ENCODE data around the gene PLD3. TPM values are rescaled to one million over a fixed set of nuclear protein-coding genes. Genes with fewer than 3 reads are reported as not detected.

Gene PLD3
- total and polyA plus RNA-seq, 2 experiments from 2014 or later = 181 to 490 TPM

DNA sequence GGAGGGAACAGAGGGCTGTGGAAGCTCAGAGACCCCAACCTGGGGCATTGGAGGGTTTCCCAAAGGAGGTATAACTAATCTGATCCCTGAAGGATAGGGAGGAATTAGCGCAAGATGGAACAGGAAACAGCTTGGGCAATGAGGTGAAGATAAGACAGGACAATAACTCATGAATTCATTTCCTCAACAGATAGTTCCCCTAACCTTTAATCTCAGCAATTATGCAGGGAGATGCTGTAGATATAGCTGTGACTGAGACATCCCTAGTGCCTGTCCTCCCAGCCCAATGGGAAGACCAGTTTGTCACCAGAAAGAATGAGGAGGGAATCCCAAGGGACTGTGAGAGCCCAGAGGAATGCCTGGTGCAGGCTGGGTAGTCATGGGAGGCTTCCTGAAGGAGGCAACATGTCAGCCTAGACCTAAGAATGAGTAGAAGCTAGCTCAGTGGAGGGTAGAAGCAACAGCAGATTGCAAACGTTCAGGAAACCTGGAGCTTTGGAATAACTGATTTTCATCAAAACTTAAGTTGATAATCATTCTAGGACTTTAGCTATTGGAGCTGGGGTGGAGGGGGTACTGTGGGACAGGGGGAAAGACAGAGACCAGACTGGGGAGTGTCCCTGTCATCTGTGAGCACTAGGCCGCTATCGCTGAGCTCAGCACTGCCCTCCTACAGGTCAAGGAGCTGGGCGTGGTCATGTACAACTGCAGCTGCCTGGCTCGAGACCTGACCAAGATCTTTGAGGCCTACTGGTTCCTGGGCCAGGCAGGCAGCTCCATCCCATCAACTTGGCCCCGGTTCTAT is 22.7 kb downstream of the PLD3 start:
- ATAC-seq (no peak), DNase-seq (ENCODE audit: low spot score) (no peak)
- Histone ChIP-seq H3F3A (replicated peaks; ENCODE audit: low read depth) (no peaks in the 10 kb centered on the region), H3K79me2 (replicated peaks; ENCODE audit: insufficient read depth) (peaks cover 7% of the 10 kb centered on the region; the same call in 1 of the 2 replicates), H3K27ac (ENCODE audit: low read depth) (no peak overlapping the region), H3K4me1 (ENCODE audit: insufficient read depth) (peaks cover 13% of the 10 kb centered on the region), H3K27me3 (ENCODE audit: insufficient read depth) (no peaks in the 10 kb centered on the region), H3K4me3 (no peak overlapping the region), H3K36me3 (ENCODE audit: insufficient read depth) (peaks cover 7% of the 10 kb centered on the region; the same call in 1 of the 2 replicates), H2AFZ (no peak overlapping the region), H4K20me1 (replicated peaks; ENCODE audit: insufficient read depth) (peaks cover 6% of the 10 kb centered on the region; the same call in 1 of the 2 replicates), H3K4me2 (no peak overlapping the region), H3K9me2 (ENCODE audit: insufficient read depth) (no peaks in the 10 kb centered on the region)
- Mint-ChIP-seq H3K27me3 (ENCODE audit: insufficient read depth, low read depth, poor library complexity) (peaks cover 10% of the 10 kb centered on the region), H3K9me3 (no peaks in the 10 kb centered on the region), H3K4me3 (no peak overlapping the region), H3K27ac (no peak overlapping the region), H3K4me1 (peaks cover 10% of the 10 kb centered on the region), H3K36me3 (ENCODE audit: low read depth) (peaks cover 71% of the 10 kb centered on the region)
- TF ChIP-seq EZH2phosphoT487 (IDR thresholded peaks at IDR 0.05; ENCODE audit: unreplicated experiment) (no peak), ZNF462 (CRISPR knock-in tag; IDR thresholded peaks at IDR 0.05) (no peak), EZH2 (IDR thresholded peaks at IDR 0.05; ENCODE audit: low read depth, unreplicated experiment) (no peak), ZNF331 (CRISPR knock-in tag; IDR thresholded peaks at IDR 0.05; ENCODE audit: low read depth) (no peak)
- TF ChIP-seq, protein P1, sequence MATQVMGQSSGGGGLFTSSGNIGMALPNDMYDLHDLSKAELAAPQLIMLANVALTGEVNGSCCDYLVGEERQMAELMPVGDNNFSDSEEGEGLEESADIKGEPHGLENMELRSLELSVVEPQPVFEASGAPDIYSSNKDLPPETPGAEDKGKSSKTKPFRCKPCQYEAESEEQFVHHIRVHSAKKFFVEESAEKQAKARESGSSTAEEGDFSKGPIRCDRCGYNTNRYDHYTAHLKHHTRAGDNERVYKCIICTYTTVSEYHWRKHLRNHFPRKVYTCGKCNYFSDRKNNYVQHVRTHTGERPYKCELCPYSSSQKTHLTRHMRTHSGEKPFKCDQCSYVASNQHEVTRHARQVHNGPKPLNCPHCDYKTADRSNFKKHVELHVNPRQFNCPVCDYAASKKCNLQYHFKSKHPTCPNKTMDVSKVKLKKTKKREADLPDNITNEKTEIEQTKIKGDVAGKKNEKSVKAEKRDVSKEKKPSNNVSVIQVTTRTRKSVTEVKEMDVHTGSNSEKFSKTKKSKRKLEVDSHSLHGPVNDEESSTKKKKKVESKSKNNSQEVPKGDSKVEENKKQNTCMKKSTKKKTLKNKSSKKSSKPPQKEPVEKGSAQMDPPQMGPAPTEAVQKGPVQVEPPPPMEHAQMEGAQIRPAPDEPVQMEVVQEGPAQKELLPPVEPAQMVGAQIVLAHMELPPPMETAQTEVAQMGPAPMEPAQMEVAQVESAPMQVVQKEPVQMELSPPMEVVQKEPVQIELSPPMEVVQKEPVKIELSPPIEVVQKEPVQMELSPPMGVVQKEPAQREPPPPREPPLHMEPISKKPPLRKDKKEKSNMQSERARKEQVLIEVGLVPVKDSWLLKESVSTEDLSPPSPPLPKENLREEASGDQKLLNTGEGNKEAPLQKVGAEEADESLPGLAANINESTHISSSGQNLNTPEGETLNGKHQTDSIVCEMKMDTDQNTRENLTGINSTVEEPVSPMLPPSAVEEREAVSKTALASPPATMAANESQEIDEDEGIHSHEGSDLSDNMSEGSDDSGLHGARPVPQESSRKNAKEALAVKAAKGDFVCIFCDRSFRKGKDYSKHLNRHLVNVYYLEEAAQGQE (IDR thresholded peaks at IDR 0.05; ENCODE audit: unreplicated experiment) = no peak
- TF ChIP-seq, protein P2, sequence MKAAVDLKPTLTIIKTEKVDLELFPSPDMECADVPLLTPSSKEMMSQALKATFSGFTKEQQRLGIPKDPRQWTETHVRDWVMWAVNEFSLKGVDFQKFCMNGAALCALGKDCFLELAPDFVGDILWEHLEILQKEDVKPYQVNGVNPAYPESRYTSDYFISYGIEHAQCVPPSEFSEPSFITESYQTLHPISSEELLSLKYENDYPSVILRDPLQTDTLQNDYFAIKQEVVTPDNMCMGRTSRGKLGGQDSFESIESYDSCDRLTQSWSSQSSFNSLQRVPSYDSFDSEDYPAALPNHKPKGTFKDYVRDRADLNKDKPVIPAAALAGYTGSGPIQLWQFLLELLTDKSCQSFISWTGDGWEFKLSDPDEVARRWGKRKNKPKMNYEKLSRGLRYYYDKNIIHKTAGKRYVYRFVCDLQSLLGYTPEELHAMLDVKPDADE (IDR thresholded peaks at IDR 0.05) = no peak
